PC-9 (cell line): Measurements from ENCODE around the gene AK5. TPM values are rescaled to one million over a fixed set of nuclear protein-coding genes. Genes with fewer than 3 reads are reported as not detected.

ENCODE experiments used
- BruUV-seq: library from RNA; stranded (reverse); fragments of 400-500 nt; replicated peaks from 2 replicates; lab custom pipeline; 2021; lab: Mats Ljungman, UMichigan
- CTCF ChIA-PET: fragments of 300-600 bp; sonication (Branson Sonifier 250); formaldehyde crosslinking; loops from one replicate; lab custom pipeline; 2022; ENCODE audit warnings: antibody characterized with exemption; lab: Charles Lee
- POLR2A ChIA-PET: fragments of 300-600 bp; sonication (Branson Sonifier 250); formaldehyde crosslinking; loops from one replicate; lab custom pipeline; 2022; ENCODE audit warnings: antibody characterized with exemption; ENCODE audit not compliant: unreplicated experiment; lab: Charles Lee
- DNase-seq, 2 experiments: peaks; one replicate each; pipeline versions ENCODE4 v3.0.0 to v3.0.0-alpha.2; 2015 to 2022; ENCODE audit warnings: mixed read lengths in 1 of 2
- H2AFZ ChIP-seq: fragments of 200-600 bp; sonication (generic); 2 replicates; pipeline ENCODE4 v1.8.1; 2017; ENCODE audit warnings: antibody characterized with exemption
- H3F3A ChIP-seq: fragments of 200-600 bp; sonication (generic); 2 replicates; pipeline ENCODE4 v1.8.1; 2017; ENCODE audit warnings: antibody characterized with exemption, mild to moderate bottlenecking, low read depth; ENCODE audit not compliant: insufficient read depth
- H3K27ac ChIP-seq: fragments of 200-600 bp; sonication (generic); 2 replicates; pipeline ENCODE4 v1.6.1; 2016; ENCODE audit warnings: mixed run types
- H3K27me3 ChIP-seq: fragments of 200-600 bp; sonication (generic); 2 replicates; pipeline ENCODE4 v1.6.1; 2016; ENCODE audit warnings: low read depth, mixed run types; ENCODE audit not compliant: insufficient read depth
- H3K36me3 ChIP-seq: fragments of 200-600 bp; sonication (generic); 2 replicates; pipeline ENCODE4 v1.6.1; 2016; ENCODE audit warnings: low read depth, mixed run types
- H3K4me1 ChIP-seq: fragments of 200-600 bp; sonication (generic); replicated peaks from 2 replicates; pipeline ENCODE4 v1.6.1; 2016; ENCODE audit warnings: mixed run types; ENCODE audit not compliant: insufficient read depth
- H3K4me2 ChIP-seq: fragments of 200-600 bp; sonication (generic); 2 replicates; pipeline ENCODE4 v1.6.1; 2017; ENCODE audit warnings: mixed run types
- H3K4me3 ChIP-seq: fragments of 200-600 bp; sonication (generic); 2 replicates; pipeline ENCODE4 v1.6.1; 2016; ENCODE audit warnings: mixed run types
- H3K79me2 ChIP-seq: fragments of 200-600 bp; sonication (generic); 2 replicates; pipeline ENCODE4 v1.6.1; 2017; ENCODE audit warnings: low read depth, mixed run types
- H3K9me2 ChIP-seq: fragments of 200-600 bp; sonication (generic); 2 replicates; pipeline ENCODE4 v1.8.1; 2017; ENCODE audit warnings: mild to moderate bottlenecking; ENCODE audit not compliant: insufficient read depth
- H3K9me3 ChIP-seq: fragments of 200-600 bp; sonication (generic); 2 replicates; pipeline ENCODE4 v1.8.1; 2016; ENCODE audit warnings: low read depth; ENCODE audit not compliant: insufficient read depth
- H4K20me1 ChIP-seq: fragments of 200-600 bp; sonication (generic); 2 replicates; pipeline ENCODE4 v1.8.1; 2017; ENCODE audit not compliant: insufficient read depth
- CTCF ChIP-seq: fragments of 200-600 bp; sonication (generic); conservative IDR thresholded peaks from 2 replicates; pipeline ENCODE4 v1.6.1; 2017; ENCODE audit warnings: mixed run types, antibody characterized with exemption, mild to moderate bottlenecking, moderate library complexity
- EZH2 ChIP-seq: fragments of 200-600 bp; sonication (generic); IDR thresholded peaks from 2 replicates; pipeline ENCODE4 v1.8.0; 2017; ENCODE audit warnings: antibody characterized with exemption, low read depth
- intact Hi-C: fragments of 100-400 bp; cut with micrococcal nuclease; formaldehyde crosslinking; loops from one replicate; pipeline ENCODE4 v1.10.0; 2022; ENCODE audit not compliant: unreplicated experiment
- total RNA-seq: library from RNA; stranded (reverse); gene quantifications from 2 replicates; pipeline ENCODE4 v1.2.3, GENCODE V29; 2021

The AK5 gene
- total RNA-seq, 1 experiment from 2014 or later = 1.2 TPM

DNA sequence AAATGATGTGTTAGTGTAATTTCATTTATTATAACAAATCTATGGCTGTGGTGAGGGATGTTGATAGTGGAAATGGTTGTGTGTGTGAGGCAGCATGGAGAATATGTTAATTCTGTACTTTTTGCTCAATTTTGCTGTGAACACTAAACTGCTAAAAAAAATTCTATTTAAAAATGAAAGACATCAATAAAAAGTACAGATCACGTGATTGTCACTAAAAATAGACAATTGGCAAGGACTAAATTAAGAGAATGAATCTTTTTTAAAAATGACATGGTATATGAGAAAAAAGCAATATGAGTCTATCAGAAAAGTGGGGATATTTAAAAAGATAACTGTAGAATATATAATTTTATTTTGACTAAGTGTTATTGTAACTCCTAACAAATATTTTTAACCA, 46.9 kb upstream of the AK5 start:
- no peak overlapping the region for H2AFZ ChIP-seq
- H3K27ac ChIP-seq = no peak overlapping the region
- no peak for TF ChIP-seq EZH2
- no peak for TF ChIP-seq CTCF
- H3K9me3 ChIP-seq = no peaks in the 10 kb centered on the region
- H4K20me1 ChIP-seq = no peaks in the 10 kb centered on the region
- BruUV-seq = no TSS peak
- intact Hi-C loops = no loop called here
- H3K9me2 ChIP-seq = peaks cover 6% of the 10 kb centered on the region; the same call in 1 of the 2 replicates
- ChIA-PET POLR2A (no interaction called here), CTCF (no interaction called here)
- no peak overlapping the region for H3K4me2 ChIP-seq
- no peaks in the 10 kb centered on the region for H3K4me1 ChIP-seq
- no peaks in the 10 kb centered on the region for H3K36me3 ChIP-seq
- no peak overlapping the region for H3K4me3 ChIP-seq
- H3F3A ChIP-seq = no peaks in the 10 kb centered on the region
- no peaks in the 10 kb centered on the region for H3K27me3 ChIP-seq
- DNase-seq = no peak
- H3K79me2 ChIP-seq = no peaks in the 10 kb centered on the region

GRCh38 chr1:77238462-77238861, 43.4 kb upstream of the AK5 start:
- no TSS peak for BruUV-seq
- POLR2A ChIA-PET = no interaction called here
- Histone ChIP-seq H3K4me3 (no peak overlapping the region), H3K27ac (no peak overlapping the region), H3K79me2 (no peaks in the 10 kb centered on the region), H3K4me1 (no peaks in the 10 kb centered on the region), H3K4me2 (no peak overlapping the region), H4K20me1 (no peaks in the 10 kb centered on the region), H3K9me2 (peaks cover 6% of the 10 kb centered on the region; the same call in 1 of the 2 replicates), H3K36me3 (no peaks in the 10 kb centered on the region), H3F3A (no peaks in the 10 kb centered on the region), H3K27me3 (no peaks in the 10 kb centered on the region), H2AFZ (no peak overlapping the region), H3K9me3 (no peaks in the 10 kb centered on the region)
- CTCF ChIA-PET = no interaction called here
- intact Hi-C loops = no loop called here
- no peak for TF ChIP-seq CTCF
- no peak for DNase-seq

DNA sequence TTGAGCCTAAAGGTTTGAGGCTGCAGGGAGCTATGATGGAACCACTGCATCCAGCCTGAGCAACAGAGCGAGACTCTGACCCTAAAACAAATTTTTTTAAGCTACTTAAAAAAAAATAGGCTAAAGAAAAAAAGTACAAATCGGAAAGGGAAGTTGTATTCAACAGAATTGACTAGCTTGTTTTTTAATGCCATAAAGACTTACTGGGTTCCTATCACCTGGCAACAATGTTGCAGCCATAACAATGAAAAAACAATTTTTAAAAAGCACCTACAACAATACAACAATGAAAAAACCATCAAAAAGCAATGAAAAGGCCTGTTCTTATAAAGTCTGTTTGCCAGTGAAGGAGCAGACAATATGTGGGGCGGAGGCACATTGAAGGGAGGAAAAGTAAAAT, 42.5 kb upstream of the AK5 start:
- ChIA-PET CTCF (no interaction called here), POLR2A (no interaction called here)
- H3K36me3 ChIP-seq = no peaks in the 10 kb centered on the region
- no peaks in the 10 kb centered on the region for H3K27me3 ChIP-seq
- no peaks in the 10 kb centered on the region for H4K20me1 ChIP-seq
- H3K4me1 ChIP-seq = no peaks in the 10 kb centered on the region
- DNase-seq = no peak
- H3K4me2 ChIP-seq = no peak overlapping the region
- no peaks in the 10 kb centered on the region for H3F3A ChIP-seq
- no peak overlapping the region; the same call in 1 of the 2 replicates for H2AFZ ChIP-seq
- no peaks in the 10 kb centered on the region for H3K9me3 ChIP-seq
- peaks cover 6% of the 10 kb centered on the region; the same call in 1 of the 2 replicates for H3K9me2 ChIP-seq
- intact Hi-C loops = no loop called here
- BruUV-seq = no TSS peak
- H3K4me3 ChIP-seq = no peak overlapping the region
- no peaks in the 10 kb centered on the region for H3K79me2 ChIP-seq
- no peak overlapping the region for H3K27ac ChIP-seq
- TF ChIP-seq CTCF = no peak
